Measurements from ENCODE around the gene RUFY4. TPM values are rescaled to one million over a fixed set of nuclear protein-coding genes. Genes with fewer than 3 reads are reported as not detected.

The RUFY4 gene
- total RNA-seq, 1 experiment from 2014 or later, result 0.21 TPM

- intact Hi-C loops (cut with micrococcal nuclease; ENCODE audit: unreplicated experiment), result no loop called here
- Mint-ChIP-seq H3K4me1 (ENCODE audit: low read depth, unreplicated experiment) (no peaks in the 10 kb centered on the region), H3K9me3 (ENCODE audit: low read depth, unreplicated experiment) (peaks cover 4% of the 10 kb centered on the region), H3K4me3 (ENCODE audit: low read depth, unreplicated experiment) (no peak overlapping the region), H3K36me3 (ENCODE audit: insufficient read depth, unreplicated experiment) (no peaks in the 10 kb centered on the region), H3K27ac (ENCODE audit: unreplicated experiment) (no peak overlapping the region), H3K27me3 (ENCODE audit: unreplicated experiment) (peaks cover 64% of the 10 kb centered on the region)
- BruUV-seq (replicated peaks), result no TSS peak
- CTCF ChIA-PET, result interaction anchor here (0.6 to 1.1 kb wide), 2 partner anchors 28 to 295 kb away, joined by 3 read pairs; no protein-coding TSS in a partner anchor
- TF ChIP-seq CTCF (IDR thresholded peaks at IDR 0.05; ENCODE audit: unreplicated experiment), result no peak
- no peak for DNase-seq
Measured at GRCh38 chr2:218081063-218081462, 12.0 kb downstream of the RUFY4 start.

- Mint-ChIP-seq H3K36me3 (ENCODE audit: insufficient read depth, unreplicated experiment) (no peaks in the 10 kb centered on the region), H3K27me3 (ENCODE audit: unreplicated experiment) (peaks cover 64% of the 10 kb centered on the region), H3K27ac (ENCODE audit: unreplicated experiment) (no peak overlapping the region), H3K4me3 (ENCODE audit: low read depth, unreplicated experiment) (no peak overlapping the region), H3K4me1 (ENCODE audit: low read depth, unreplicated experiment) (no peaks in the 10 kb centered on the region), H3K9me3 (ENCODE audit: low read depth, unreplicated experiment) (peaks cover 10% of the 10 kb centered on the region)
- DNase-seq, result no peak
- no peak for TF ChIP-seq CTCF (IDR thresholded peaks at IDR 0.05; ENCODE audit: unreplicated experiment)
- intact Hi-C loops (cut with micrococcal nuclease; ENCODE audit: unreplicated experiment), result no loop called here
- BruUV-seq (replicated peaks), result no TSS peak
- CTCF ChIA-PET, result no interaction called here
Measured at GRCh38 chr2:218081695-218082094, 12.6 kb downstream of the RUFY4 start.

GRCh38 chr2:218082586-218083351 is 13.7 kb downstream of the RUFY4 start:
- no peak for DNase-seq
- intact Hi-C loops (cut with micrococcal nuclease; ENCODE audit: unreplicated experiment), result no loop called here
- TF ChIP-seq CTCF (IDR thresholded peaks at IDR 0.05; ENCODE audit: unreplicated experiment), result no peak
- peaks cover 61% of the 10 kb centered on the region for H3K27me3 Mint-ChIP-seq (ENCODE audit: unreplicated experiment)
- H3K36me3 Mint-ChIP-seq (ENCODE audit: insufficient read depth, unreplicated experiment), result no peaks in the 10 kb centered on the region
- no peak overlapping the region for H3K27ac Mint-ChIP-seq (ENCODE audit: unreplicated experiment)
- CTCF ChIA-PET, result no interaction called here
- H3K4me1 Mint-ChIP-seq (ENCODE audit: low read depth, unreplicated experiment), result no peaks in the 10 kb centered on the region
- peaks cover 10% of the 10 kb centered on the region for H3K9me3 Mint-ChIP-seq (ENCODE audit: low read depth, unreplicated experiment)
- BruUV-seq (replicated peaks), result no TSS peak
- H3K4me3 Mint-ChIP-seq (ENCODE audit: low read depth, unreplicated experiment), result no peak overlapping the region

GRCh38 chr2:218083352-218083676 is 14.3 kb downstream of the RUFY4 start:
- DNase-seq, result no peak
- Mint-ChIP-seq H3K27ac (ENCODE audit: unreplicated experiment) (no peak overlapping the region), H3K4me1 (ENCODE audit: low read depth, unreplicated experiment) (no peaks in the 10 kb centered on the region), H3K9me3 (ENCODE audit: low read depth, unreplicated experiment) (peaks cover 10% of the 10 kb centered on the region), H3K36me3 (ENCODE audit: insufficient read depth, unreplicated experiment) (no peaks in the 10 kb centered on the region), H3K4me3 (ENCODE audit: low read depth, unreplicated experiment) (no peak overlapping the region), H3K27me3 (ENCODE audit: unreplicated experiment) (peaks cover 64% of the 10 kb centered on the region)
- intact Hi-C loops (cut with micrococcal nuclease; ENCODE audit: unreplicated experiment), result no loop called here
- CTCF ChIA-PET, result no interaction called here
- no TSS peak for BruUV-seq (replicated peaks)
- no peak for TF ChIP-seq CTCF (IDR thresholded peaks at IDR 0.05; ENCODE audit: unreplicated experiment)
